T-helper 1 cell (primary cell): Measurements from ENCODE around the gene RIC8A.

Experiments used
- DNase-seq, 5 donors: peaks; one replicate each; pipeline ENCODE4 v3.0.0-alpha.2; 2012 to 2020

Gene RIC8A

DNA sequence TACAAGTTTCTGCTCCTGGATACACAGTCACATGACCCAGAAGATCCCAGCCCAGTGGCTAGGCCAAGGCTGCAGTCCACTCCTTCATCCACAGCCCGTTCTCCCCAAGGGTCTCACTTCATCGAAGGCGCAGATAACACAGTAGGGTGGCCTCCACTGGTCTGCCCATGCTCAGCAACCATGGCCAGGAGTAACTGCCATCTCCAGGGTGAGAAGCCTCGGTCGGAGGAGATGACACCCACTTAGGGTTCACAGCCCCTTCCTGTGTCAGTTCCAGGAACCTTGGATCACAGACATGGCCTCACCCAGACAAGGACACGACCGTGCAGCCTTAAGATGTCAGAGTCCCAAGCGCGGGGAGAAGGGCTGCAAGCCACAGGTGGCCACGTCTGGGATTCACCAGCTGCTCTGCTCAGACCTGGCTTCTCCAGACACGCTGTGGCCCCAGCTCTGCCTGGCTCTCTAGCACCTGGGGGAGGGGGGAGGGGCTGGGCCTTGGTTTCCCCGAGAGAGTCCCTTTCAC, 2.9 kb upstream of the RIC8A start:
- DNase-seq: no peak

DNA sequence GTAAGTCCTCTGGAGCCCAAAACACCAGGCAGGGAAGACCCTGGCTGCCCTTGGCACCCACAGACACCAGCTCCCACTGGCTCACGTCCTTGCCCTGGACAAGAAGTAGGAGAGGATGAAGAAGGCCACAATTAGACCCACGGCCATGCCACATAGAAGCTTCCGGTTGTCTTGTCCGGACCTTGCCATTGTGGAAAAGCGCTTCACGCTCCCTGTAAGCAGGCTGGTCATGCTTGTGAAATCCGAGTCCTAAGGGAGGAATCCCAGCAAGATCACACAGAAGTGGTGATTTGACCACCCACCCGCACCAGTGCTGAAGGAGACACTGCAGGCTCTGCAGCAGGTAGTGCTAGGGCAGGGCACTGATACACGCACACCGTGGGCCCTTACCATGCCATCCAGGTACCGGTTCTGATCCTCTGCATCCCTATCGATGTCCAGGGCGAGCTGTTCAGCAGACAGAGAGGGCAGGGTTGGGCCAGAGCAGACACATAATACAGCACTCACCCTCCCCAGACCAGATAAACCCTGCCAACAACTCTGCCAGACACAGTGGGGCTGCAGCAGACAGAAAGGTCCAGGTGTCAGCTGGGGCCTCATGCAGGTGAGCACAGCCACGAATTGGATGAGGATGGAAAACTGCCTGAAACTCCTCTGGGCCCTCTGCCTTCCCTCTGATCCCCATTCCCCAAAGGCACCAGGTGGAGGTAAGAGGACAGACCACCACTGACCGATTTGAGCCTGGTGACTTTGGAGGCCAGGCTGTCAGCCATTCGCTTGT, 2.1 kb upstream of the RIC8A start:
- no peak for DNase-seq

DNA sequence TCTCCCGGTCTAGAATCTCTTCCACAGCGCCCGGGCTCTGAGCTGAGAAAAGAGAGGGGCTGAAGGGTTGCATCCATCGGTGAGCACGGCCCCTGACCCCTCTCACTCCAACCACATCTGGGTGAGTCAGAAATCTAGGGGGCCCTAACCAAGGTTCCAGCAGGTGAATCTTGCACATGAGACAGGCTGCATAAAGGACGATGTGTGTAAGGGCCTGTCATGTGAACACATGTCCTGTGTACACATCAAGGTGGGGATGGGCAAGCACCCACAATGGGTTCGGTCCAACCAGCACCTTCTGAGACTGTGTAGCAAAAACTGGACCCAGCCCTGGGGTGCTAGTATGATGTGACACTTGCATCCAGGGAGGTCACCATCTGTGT, 1.5 kb upstream of the RIC8A start:
- no peak for DNase-seq

DNA sequence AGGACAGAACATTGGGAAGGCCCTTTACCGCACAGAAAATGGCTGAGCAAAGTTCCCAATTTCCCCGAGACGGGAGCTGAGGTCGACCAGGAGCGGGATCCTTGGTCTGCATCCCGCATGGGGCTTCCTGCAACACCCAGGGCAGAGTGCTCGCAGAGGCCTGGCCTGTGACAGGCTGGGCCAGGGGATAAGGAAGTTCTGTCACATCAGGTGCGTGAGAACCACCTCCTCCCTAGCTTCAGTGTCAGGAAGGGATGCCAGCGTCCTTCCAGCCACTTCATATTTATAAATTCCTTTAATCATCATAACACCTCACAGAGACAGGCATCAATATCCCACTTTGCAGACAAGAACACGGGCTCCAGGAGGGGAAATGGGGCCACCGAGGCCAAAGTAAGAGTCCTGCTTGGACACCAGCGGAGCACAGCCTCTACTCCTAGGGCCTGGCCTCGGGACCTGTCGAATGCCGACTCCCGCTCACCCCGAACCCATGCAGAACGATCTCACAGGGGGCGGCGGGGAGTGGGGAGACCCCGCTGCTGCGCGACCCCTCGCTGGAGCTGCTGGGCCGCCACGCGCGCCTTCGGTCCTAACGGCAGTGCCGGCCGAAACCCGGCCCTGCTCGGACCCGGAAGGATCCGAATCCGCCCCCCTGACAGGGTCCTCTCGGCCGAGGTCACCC, 841 bp upstream of the RIC8A start:
- peak in 2 of 5 donors; percentile 22 for DNase-seq

DNA sequence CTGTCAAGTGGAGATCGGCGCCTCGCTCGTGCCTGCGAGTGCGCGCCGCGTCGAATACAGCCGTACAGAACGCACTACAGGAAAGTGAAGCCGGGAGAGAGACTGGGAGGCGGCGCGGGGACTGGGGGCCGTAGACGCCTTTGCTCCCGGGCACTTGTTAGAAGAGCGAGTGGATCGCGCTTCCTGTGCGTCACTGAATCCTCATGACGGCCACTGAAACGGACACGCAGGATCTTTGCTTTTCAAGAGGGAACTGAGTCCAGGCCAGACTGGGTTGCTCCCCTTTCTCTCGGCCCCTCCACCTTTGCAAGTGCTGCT, 314 bp downstream of the RIC8A start:
- peak in 1 of 5 donors; percentile 28 for DNase-seq

DNA sequence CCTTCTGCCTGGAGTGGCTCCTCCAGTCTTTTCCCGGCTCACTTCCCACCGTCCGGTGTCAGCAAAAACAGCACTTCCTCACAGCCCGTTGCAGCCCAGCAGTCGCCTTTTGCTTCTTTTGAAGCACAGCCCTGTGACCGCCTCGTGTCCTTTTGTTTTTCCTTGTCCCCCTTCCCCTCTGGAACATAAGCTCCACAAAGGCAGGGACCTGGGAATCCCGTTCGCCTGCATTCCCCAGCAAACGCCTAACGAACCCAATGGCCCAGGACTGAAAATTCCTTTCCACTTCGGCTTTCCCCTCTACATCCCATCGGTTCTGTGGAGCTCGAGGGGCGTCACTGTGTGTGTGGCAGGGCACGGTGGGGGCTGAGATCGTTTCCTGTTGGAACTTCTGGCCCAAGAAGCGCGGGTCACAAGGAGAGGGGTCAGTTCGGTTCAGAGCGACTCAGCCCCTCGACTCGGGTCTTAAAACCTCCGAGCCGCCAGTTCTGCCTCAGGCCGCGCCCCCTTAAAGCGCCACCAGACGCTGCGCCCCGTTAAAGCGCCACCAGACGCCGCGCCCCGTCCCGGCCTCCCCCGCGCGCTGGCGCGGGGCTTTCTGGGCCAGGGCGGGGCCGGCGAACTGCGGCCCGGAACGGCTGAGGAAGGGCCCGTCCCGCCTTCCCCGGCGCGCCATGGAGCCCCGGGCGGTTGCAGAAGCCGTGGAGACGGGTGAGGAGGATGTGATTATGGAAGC, 841 bp downstream of the RIC8A start:
- peak; percentile 71 to 86 (median 75) for DNase-seq

DNA sequence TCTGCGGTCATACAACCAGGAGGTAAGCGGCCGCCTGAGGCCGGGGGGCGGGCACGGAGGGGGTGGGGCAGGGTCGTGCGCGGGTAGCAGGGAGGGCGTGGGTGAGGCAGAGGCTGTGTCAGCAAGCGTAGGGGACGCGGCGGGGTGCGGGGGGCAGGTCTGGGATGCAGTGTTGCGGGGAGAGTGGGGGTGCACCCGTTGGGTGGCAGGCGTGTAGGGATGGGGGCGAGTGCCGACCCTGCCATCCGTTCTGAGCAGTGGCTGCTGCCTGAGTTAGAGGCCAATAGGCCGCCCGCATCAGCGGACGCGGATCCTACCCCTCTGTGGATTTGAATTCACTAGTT, 1.4 kb downstream of the RIC8A start:
- DNase-seq: no peak

DNA sequence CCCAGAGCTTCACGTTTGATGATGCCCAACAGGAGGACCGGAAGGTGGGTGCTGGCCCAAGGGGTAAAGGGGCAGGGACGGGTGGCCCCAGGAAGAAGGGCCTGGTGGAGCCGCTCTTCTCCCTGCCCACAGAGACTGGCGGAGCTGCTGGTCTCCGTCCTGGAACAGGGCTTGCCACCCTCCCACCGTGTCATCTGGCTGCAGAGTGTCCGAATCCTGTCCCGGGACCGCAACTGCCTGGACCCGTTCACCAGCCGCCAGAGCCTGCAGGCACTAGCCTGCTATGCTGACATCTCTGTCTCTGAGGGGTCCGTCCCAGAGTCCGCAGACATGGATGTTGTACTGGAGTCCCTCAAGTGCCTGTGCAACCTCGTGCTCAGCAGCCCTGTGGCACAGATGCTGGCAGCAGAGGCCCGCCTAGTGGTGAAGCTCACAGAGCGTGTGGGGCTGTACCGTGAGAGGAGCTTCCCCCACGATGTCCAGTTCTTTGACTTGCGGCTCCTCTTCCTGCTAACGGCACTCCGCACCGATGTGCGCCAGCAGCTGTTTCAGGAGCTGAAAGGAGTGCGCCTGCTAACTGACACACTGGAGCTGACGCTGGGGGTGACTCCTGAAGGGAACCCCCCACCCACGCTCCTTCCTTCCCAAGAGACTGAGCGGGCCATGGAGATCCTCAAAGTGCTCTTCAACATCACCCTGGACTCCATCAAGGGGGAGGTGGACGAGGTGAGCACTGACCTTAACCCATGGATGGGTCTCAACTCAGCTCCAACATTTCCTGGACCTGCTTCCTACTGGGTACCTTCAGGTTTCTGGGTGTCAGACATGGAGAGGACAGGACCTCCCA, 2.0 kb downstream of the RIC8A start:
- DNase-seq: no peak

DNA sequence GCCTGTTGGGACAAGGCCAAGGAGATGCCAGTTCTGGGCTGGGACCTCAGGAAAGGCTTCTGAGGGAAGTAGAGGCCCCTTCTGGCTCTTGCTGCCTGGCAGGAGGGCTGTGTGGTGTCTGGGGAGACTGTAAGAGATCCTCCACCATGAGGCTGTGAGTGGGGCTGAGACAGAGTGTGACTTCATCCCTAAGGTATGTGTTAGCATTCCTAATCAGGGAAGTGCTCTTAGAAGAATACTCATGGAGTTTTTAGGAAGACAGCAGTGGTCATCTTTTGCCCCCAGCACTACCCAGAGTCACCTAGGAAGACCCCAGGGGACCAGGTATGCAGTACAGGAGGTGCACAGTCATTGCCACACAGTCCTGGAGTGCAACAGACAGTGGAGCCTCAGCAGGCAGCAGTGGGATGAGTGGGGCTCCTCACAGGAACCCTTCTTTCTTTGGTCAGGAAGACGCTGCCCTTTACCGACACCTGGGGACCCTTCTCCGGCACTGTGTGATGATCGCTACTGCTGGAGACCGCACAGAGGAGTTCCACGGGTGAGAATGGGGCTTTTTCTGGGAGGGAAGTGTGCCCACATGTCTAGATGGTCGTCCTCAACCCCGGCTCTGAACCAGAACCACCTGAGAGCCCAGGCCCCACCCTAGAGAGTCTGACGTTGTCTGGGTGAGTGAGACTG, 2.8 kb downstream of the RIC8A start:
- no peak for DNase-seq

DNA sequence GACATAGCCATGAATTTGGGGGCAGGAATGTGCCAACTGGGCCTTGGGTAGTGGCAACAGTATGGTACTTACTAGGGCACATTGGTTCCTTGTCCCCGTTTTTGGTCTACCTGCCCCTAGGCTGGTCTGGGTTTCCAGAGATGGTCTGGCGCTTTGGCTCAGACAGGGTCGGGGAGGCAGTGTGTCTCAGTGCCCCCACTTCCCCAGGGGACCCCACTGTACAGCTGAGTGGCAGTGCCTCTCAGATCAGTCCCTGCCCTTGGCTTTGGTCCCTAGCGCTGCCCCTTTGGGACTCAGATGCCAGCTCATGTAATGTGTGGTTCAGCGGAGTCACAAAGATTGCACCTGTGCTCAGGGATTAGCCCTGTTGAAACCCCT, 3.3 kb downstream of the RIC8A start:
- no peak for DNase-seq

DNA sequence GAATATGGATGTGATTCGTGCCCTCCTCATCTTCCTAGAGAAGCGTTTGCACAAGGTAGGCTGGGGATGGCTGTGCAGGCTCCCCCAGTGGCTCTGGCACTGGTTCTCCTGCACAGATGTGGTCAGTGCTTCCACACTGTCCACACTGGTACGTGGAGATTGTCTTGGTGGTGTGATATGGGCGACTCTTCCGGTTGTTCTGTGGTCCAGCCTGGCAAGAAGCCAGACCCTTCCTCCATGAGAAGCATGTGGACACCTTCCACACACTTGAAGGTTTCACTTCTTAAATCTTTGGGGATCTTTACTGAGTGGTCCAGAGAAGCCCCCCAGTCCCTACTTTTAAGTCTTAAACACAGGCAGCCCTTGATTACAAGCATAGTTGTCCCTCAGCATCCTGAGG, 3.8 kb downstream of the RIC8A start:
- no peak for DNase-seq

DNA sequence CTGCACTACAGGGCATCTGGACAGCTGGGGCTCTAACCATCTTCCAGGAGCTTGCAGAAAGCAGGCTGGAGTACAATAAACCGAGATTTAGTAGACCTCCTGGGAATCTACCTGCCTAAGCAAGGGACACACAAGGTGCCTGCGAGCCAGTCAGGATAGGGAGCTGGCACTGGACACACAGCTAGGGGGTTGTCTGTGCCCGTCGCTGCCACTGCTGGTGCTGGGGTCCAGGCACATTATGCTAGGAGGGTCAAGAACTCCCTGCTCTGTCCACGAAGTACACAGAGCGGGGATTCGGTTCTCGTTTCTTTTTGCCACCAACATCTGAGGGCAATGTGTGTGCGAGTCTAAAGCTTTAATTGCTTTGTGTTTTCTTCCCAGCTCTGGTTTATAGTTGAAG, 4.2 kb downstream of the RIC8A start:
- no peak for DNase-seq

DNA sequence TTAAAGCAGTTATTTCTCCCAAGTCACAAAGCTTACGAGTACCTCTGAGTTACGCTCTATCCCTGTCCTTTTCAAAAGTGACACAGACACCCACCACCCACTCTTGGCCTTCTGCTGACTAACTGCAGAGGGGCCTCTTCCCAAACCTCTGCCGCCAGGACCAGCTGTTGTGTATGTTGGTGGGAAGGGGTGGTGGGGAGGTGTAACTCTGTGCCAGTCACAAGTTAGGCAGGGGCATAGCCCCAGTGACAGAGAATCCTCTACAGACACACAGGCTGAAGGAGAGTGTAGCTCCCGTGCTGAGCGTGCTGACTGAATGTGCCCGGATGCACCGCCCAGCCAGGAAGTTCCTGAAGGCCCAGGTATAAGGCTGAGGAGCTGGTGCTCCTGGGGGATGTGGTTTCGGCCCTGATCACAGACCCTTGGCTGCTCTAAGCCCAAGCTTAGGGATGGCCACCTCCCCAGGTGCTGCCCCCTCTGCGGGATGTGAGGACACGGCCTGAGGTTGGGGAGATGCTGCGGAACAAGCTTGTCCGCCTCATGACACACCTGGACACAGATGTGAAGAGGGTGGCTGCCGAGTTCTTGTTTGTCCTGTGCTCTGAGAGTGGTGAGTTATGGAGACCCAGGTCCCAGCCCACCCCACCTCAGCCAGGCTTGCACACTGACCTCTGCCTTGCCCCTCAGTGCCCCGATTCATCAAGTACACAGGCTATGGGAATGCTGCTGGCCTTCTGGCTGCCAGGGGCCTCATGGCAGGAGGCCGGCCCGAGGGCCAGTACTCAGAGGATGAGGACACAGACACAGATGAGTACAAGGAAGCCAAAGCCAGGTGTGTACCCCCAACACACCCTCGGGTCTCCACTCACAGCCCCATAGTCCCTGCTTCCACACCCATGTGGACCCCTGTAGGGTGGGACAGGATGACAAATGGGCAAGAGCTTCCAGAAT, 4.9 kb downstream of the RIC8A start:
- DNase-seq: no peak

DNA sequence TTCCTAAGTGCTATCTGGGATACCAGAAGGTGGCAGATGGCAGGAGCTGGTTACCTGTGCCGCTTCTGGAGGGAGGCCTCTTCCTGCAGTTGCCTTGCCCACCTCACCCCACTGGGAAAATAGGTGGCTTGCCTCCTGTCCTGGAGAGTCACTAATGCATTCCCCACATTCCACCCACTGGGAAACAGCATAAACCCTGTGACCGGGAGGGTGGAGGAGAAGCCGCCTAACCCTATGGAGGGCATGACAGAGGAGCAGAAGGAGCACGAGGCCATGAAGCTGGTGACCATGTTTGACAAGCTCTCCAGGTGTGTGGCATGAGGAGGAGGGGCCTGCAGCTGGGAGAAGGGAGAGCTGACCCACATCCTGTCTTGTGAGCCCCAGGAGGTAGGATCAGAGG, 5.6 kb downstream of the RIC8A start:
- no peak for DNase-seq

DNA sequence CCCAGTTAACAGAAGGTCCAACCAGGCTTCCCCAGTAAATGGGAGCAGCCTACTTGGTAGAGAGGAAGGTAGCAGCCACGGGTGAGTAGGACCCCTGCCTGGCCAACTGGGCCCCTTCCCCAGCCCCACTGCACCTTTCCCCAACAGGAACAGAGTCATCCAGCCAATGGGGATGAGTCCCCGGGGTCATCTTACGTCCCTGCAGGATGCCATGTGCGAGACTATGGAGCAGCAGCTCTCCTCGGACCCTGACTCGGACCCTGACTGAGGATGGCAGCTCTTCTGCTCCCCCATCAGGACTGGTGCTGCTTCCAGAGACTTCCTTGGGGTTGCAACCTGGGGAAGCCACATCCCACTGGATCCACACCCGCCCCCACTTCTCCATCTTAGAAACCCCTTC, 6.6 kb downstream of the RIC8A start:
- no peak for DNase-seq

DNA sequence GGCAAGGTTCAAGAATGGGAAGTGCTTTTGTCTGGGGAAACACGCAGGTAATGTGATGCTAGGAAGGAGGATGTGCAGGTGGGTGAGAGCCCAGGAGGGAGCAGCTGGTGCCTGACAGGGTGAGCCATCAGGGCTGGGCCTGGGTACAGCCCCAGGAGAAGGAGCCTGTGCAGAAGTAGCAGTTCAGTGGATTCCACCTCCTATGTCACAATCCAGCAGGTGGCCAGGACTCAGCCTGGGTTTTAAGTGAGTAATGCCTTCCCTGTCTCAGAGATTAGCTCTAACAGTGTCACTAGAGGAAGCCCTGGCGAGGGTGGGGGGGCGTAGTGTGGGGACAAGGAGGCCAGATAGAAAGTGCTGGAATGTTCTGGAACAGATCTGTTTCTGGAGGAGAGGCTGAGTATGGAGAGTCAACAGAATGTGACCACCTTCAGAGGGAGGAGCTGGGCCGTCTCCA, 8.1 kb downstream of the RIC8A start:
- no peak for DNase-seq

DNA sequence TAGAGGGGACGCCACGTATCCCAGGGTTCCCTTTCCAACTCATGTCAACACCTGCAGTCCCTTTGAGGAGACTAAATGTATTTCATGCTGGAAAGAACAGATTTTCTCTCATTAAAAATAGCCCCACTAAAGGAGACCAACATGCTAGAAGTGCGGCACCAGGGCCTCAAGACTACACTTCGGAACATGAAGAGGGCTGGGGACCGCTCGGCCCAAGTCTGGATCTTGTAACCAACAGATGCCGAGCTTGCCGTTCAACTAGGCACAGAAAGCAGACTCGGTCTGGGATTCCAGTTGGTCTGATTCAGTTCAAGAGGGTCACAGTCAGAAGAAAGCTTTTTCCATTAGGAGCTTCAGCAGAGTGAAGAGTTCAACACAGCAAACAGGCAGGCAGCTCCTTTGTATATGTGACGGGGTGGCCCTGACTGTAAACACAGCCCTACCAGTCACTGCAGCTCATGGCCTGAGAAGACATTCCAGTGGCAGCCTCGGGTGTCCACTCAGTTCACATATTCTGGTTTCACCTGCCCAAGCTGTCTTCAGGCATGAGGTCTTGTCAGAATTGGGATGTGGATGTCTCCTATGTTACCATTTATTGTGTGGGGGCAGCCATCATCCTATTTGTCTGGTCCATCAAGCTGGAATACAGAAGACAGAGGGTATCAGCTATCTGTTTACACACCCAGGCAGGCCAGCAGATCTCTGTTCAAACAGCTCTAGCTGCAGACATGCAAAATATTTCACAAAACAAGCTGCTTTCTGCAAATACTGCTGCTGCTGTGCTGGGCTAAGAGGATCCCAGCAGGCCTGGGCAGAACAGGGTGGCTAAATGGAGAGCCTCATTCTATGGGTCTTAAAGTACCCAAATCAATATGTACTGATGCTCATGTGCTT, 8.8 kb downstream of the RIC8A start:
- DNase-seq: no peak

DNA sequence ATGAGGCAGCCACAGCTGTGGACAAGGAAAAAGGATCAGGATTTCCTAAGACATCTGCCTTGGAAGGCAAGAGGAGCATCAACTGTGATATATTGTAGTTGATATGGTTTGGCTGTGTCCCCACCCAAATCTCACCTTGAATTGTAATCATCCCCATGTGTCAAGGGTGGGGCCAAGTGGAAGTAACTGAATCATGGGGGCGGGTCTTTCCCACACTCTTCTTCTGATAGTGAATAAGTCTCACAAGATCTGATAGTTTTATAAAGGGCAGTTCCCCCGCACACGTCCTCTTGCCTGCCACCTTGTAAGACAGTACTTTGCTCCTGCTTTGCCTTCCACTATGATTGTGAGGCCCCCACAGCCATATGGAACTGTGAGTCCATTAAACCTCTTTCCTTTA, 10.2 kb downstream of the RIC8A start:
- DNase-seq: no peak

DNA sequence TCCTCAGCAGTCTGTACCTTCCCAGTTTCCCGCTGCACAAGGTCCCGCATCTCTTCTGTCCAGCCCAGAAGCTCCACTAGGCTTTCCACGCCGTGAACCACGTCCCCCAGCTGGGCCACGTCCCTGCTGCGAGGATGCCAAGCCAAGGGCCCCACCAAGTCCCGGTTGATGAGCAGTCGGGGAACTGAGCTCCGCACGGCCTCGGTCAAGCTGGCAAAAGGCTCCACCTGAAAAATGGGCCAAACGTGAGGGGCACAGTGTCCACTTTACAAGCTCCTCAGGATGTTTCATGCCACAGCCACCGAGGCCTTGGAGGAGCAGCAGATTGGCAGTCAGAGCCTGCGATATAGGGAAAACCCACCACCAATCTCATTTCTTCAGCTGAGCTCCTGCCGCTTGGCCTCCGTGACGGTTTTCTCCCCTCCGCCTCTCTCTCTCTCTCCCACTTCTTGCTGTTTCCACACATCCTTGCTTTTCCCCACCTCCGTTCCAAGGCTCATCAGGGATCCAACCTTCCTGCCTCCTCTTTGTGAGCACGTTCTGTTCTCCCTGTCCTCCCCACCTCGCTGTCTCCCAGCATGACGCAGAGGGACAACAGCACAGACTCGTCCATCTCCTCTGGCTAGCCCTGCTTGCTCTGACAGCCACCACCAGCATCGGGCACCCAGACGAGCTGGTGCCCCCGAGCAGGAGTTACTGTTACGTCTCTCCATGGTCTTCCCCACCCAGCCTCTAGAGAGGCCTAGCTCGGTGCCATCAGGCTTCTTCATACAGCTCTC, 11.5 kb downstream of the RIC8A start:
- DNase-seq: no peak
